ENCODE results near the gene RALGPS2.

RALGPS2 gene

GRCh38 chr1:178726087-178726517 is 1.1 kb downstream of the RALGPS2 start:
- H3K27me3 ChIP-seq (ENCODE audit: control insufficient read depth in 3 of 3, insufficient read depth in 3 of 3, low read depth in 1 of 3, low read length in 3 of 3) = no peaks in the 10 kb centered on the region
- H3K14ac ChIP-seq (ENCODE audit: low read length) = no peak overlapping the region
- no peaks in the 10 kb centered on the region for H3K36me3 ChIP-seq (replicated peaks in 1 of 2; ENCODE audit: control insufficient read depth in 2 of 2, insufficient read depth in 2 of 2, low read length in 2 of 2)
- peak overlapping the region; percentile 94 for H2BK5ac ChIP-seq (ENCODE audit: low read length)
- peaks cover 2% of the 10 kb centered on the region for H3K79me1 ChIP-seq (ENCODE audit: low read depth, low read length)
- no peak overlapping the region for H4K91ac ChIP-seq (ENCODE audit: low read depth, low read length, poor library complexity)
- H3K9me3 ChIP-seq (replicated peaks in 1 of 2; ENCODE audit: control insufficient read depth in 2 of 2, insufficient read depth in 1 of 2, low read depth in 1 of 2, low read length in 2 of 2) = no peaks in the 10 kb centered on the region
- no peak overlapping the region for H4K8ac ChIP-seq (ENCODE audit: low read depth, low read length)
- no peak overlapping the region for H3K23ac ChIP-seq (ENCODE audit: low read depth, low read length, poor library complexity)
- no peak overlapping the region for H2BK12ac ChIP-seq (ENCODE audit: low read length)
- peaks cover 0 to 7% of the 10 kb centered on the region in 2 donors for H3K4me1 ChIP-seq (ENCODE audit: control insufficient read depth in 2 of 2, insufficient read depth in 1 of 2, low read depth in 1 of 2, low read length in 2 of 2)
- H3K18ac ChIP-seq (ENCODE audit: low read length) = peak overlapping the region; percentile 97
- H3K4ac ChIP-seq (ENCODE audit: low read length) = no peak overlapping the region
- H2BK15ac ChIP-seq (ENCODE audit: low read length) = no peak overlapping the region
- peak overlapping the region; percentile 71 to 96 for H3K4me3 ChIP-seq (ENCODE audit: low read length in 2 of 2)
- H2AK5ac ChIP-seq (ENCODE audit: low read depth, low read length) = peak overlapping the region; percentile 70
- H3K9ac ChIP-seq (ENCODE audit: low read depth, low read length, poor library complexity) = peak overlapping the region; percentile 81
- peak; percentile 64 for DNase-seq (ENCODE audit: low spot score)
- peak overlapping the region; percentile 57 for H3K4me2 ChIP-seq (ENCODE audit: insufficient read depth, low read length, poor library complexity, severe bottlenecking)
- peak overlapping the region; percentile 98 for H2AFZ ChIP-seq (ENCODE audit: low read length)
- H2BK120ac ChIP-seq (ENCODE audit: low read depth, low read length) = no peak overlapping the region
- WGBS, 2 donors (ENCODE audit: extremely low coverage in 2 of 2, insufficient read length in 2 of 2, insufficient replicate concordance in 1 of 2) = no CpG with 5 or more reads among the region's 21 CpGs
- peak overlapping the region; percentile 89 for H3K27ac ChIP-seq (replicated peaks; ENCODE audit: low read length)

- peak overlapping the region in 1 of 2 donors; percentile 71 for H3K4me3 ChIP-seq (ENCODE audit: low read length in 2 of 2)
- H2BK12ac ChIP-seq (ENCODE audit: low read length) = no peak overlapping the region
- peak overlapping the region; percentile 98 for H2AFZ ChIP-seq (ENCODE audit: low read length)
- H2AK5ac ChIP-seq (ENCODE audit: low read depth, low read length) = no peak overlapping the region
- H3K18ac ChIP-seq (ENCODE audit: low read length) = no peak overlapping the region
- no peak for DNase-seq (ENCODE audit: low spot score)
- peaks cover 0 to 2% of the 10 kb centered on the region in 2 donors for H3K9me3 ChIP-seq (replicated peaks in 1 of 2; ENCODE audit: control insufficient read depth in 2 of 2, insufficient read depth in 1 of 2, low read depth in 1 of 2, low read length in 2 of 2)
- no peak overlapping the region for H3K4ac ChIP-seq (ENCODE audit: low read length)
- peaks cover 0 to 7% of the 10 kb centered on the region in 2 donors for H3K4me1 ChIP-seq (ENCODE audit: control insufficient read depth in 2 of 2, insufficient read depth in 1 of 2, low read depth in 1 of 2, low read length in 2 of 2)
- no peak overlapping the region for H4K8ac ChIP-seq (ENCODE audit: low read depth, low read length)
- no peak overlapping the region for H3K27ac ChIP-seq (replicated peaks; ENCODE audit: low read length)
- H2BK5ac ChIP-seq (ENCODE audit: low read length) = no peak overlapping the region
- no peak overlapping the region for H3K9ac ChIP-seq (ENCODE audit: low read depth, low read length, poor library complexity)
- no peak overlapping the region for H3K23ac ChIP-seq (ENCODE audit: low read depth, low read length, poor library complexity)
- no peaks in the 10 kb centered on the region for H3K27me3 ChIP-seq (ENCODE audit: control insufficient read depth in 3 of 3, insufficient read depth in 3 of 3, low read depth in 1 of 3, low read length in 3 of 3)
- no peak overlapping the region for H3K14ac ChIP-seq (ENCODE audit: low read length)
- H2BK15ac ChIP-seq (ENCODE audit: low read length) = no peak overlapping the region
- no peak overlapping the region for H3K4me2 ChIP-seq (ENCODE audit: insufficient read depth, low read length, poor library complexity, severe bottlenecking)
- H3K79me1 ChIP-seq (ENCODE audit: low read depth, low read length) = peaks cover 2% of the 10 kb centered on the region
- H3K36me3 ChIP-seq (replicated peaks in 1 of 2; ENCODE audit: control insufficient read depth in 2 of 2, insufficient read depth in 2 of 2, low read length in 2 of 2) = no peaks in the 10 kb centered on the region
- no CpG with 5 or more reads among the region's 5 CpGs for WGBS, 2 donors (ENCODE audit: extremely low coverage in 2 of 2, insufficient read length in 2 of 2, insufficient replicate concordance in 1 of 2)
- H2BK120ac ChIP-seq (ENCODE audit: low read depth, low read length) = no peak overlapping the region
- H4K91ac ChIP-seq (ENCODE audit: low read depth, low read length, poor library complexity) = no peak overlapping the region
Measured at GRCh38 chr1:178726545-178726944, 1.5 kb downstream of the RALGPS2 start.

GRCh38 chr1:178727014-178727895 is 2.2 kb downstream of the RALGPS2 start:
- Histone ChIP-seq H3K18ac (ENCODE audit: low read length) (no peak overlapping the region), H2BK120ac (ENCODE audit: low read depth, low read length) (no peak overlapping the region), H3K9ac (ENCODE audit: low read depth, low read length, poor library complexity) (no peak overlapping the region), H3K9me3 (replicated peaks in 1 of 2; ENCODE audit: control insufficient read depth in 2 of 2, insufficient read depth in 1 of 2, low read depth in 1 of 2, low read length in 2 of 2) (peaks cover 0 to 6% of the 10 kb centered on the region in 2 donors), H3K79me1 (ENCODE audit: low read depth, low read length) (peaks cover 2% of the 10 kb centered on the region), H3K27me3 (ENCODE audit: control insufficient read depth in 3 of 3, insufficient read depth in 3 of 3, low read depth in 1 of 3, low read length in 3 of 3) (no peaks in the 10 kb centered on the region), H2AFZ (ENCODE audit: low read length) (peak overlapping the region; percentile 98), H2AK5ac (ENCODE audit: low read depth, low read length) (no peak overlapping the region), H3K4me2 (ENCODE audit: insufficient read depth, low read length, poor library complexity, severe bottlenecking) (no peak overlapping the region), H4K8ac (ENCODE audit: low read depth, low read length) (no peak overlapping the region), H3K4me3 (ENCODE audit: low read length in 2 of 2) (peak overlapping the region in 1 of 2 donors; percentile 71), H4K91ac (ENCODE audit: low read depth, low read length, poor library complexity) (no peak overlapping the region), H3K14ac (ENCODE audit: low read length) (no peak overlapping the region), H2BK12ac (ENCODE audit: low read length) (no peak overlapping the region), H3K4ac (ENCODE audit: low read length) (no peak overlapping the region), H3K36me3 (replicated peaks in 1 of 2; ENCODE audit: control insufficient read depth in 2 of 2, insufficient read depth in 2 of 2, low read length in 2 of 2) (peaks cover 0 to 1% of the 10 kb centered on the region in 2 donors), H3K27ac (replicated peaks; ENCODE audit: low read length) (no peak overlapping the region), H3K4me1 (ENCODE audit: control insufficient read depth in 2 of 2, insufficient read depth in 1 of 2, low read depth in 1 of 2, low read length in 2 of 2) (peaks cover 0 to 7% of the 10 kb centered on the region in 2 donors), H2BK5ac (ENCODE audit: low read length) (no peak overlapping the region), H3K23ac (ENCODE audit: low read depth, low read length, poor library complexity) (no peak overlapping the region), H2BK15ac (ENCODE audit: low read length) (no peak overlapping the region)
- DNase-seq (ENCODE audit: low spot score) = peak; percentile 2
- no CpG with 5 or more reads among the region's 11 CpGs for WGBS, 2 donors (ENCODE audit: extremely low coverage in 2 of 2, insufficient read length in 2 of 2, insufficient replicate concordance in 1 of 2)

- Histone ChIP-seq H4K91ac (ENCODE audit: low read depth, low read length, poor library complexity) (no peak overlapping the region), H3K27me3 (ENCODE audit: control insufficient read depth in 3 of 3, insufficient read depth in 3 of 3, low read depth in 1 of 3, low read length in 3 of 3) (no peaks in the 10 kb centered on the region), H2AFZ (ENCODE audit: low read length) (no peak overlapping the region), H3K14ac (ENCODE audit: low read length) (no peak overlapping the region), H2BK120ac (ENCODE audit: low read depth, low read length) (no peak overlapping the region), H3K9ac (ENCODE audit: low read depth, low read length, poor library complexity) (no peak overlapping the region), H3K4ac (ENCODE audit: low read length) (no peak overlapping the region), H3K23ac (ENCODE audit: low read depth, low read length, poor library complexity) (no peak overlapping the region), H3K4me3 (ENCODE audit: low read length in 2 of 2) (no peak overlapping the region), H3K4me2 (ENCODE audit: insufficient read depth, low read length, poor library complexity, severe bottlenecking) (no peak overlapping the region), H4K8ac (ENCODE audit: low read depth, low read length) (no peak overlapping the region), H3K4me1 (ENCODE audit: control insufficient read depth in 2 of 2, insufficient read depth in 1 of 2, low read depth in 1 of 2, low read length in 2 of 2) (no peaks in the 10 kb centered on the region), H3K79me1 (ENCODE audit: low read depth, low read length) (peaks cover 2% of the 10 kb centered on the region), H2BK5ac (ENCODE audit: low read length) (no peak overlapping the region), H3K27ac (replicated peaks; ENCODE audit: low read length) (no peak overlapping the region), H3K36me3 (replicated peaks in 1 of 2; ENCODE audit: control insufficient read depth in 2 of 2, insufficient read depth in 2 of 2, low read length in 2 of 2) (peaks cover 4 to 25% of the 10 kb centered on the region in 2 donors), H3K9me3 (replicated peaks in 1 of 2; ENCODE audit: control insufficient read depth in 2 of 2, insufficient read depth in 1 of 2, low read depth in 1 of 2, low read length in 2 of 2) (peaks cover 0 to 21% of the 10 kb centered on the region in 2 donors), H3K18ac (ENCODE audit: low read length) (no peak overlapping the region), H2AK5ac (ENCODE audit: low read depth, low read length) (no peak overlapping the region), H2BK15ac (ENCODE audit: low read length) (no peak overlapping the region), H2BK12ac (ENCODE audit: low read length) (no peak overlapping the region)
- DNase-seq (ENCODE audit: low spot score) = no peak
- no CpG with 5 or more reads among the region's 5 CpGs for WGBS, 2 donors (ENCODE audit: extremely low coverage in 2 of 2, insufficient read length in 2 of 2, insufficient replicate concordance in 1 of 2)
Measured at GRCh38 chr1:178733972-178734371, 8.9 kb downstream of the RALGPS2 start.
